IMR-90 (cell line): ENCODE data around the gene OTOG. TPM values are rescaled to one million over a fixed set of nuclear protein-coding genes. Genes with fewer than 3 reads are reported as not detected.

Experiments
- ATAC-seq: fragments of 200-7000 bp; cut with Tn5 transposase; 2 replicates; pipeline ENCODE4 v1.9.1; 2020; ENCODE audit warnings: low read depth, mild to moderate bottlenecking, moderate library complexity
- BruUV-seq: library from RNA; stranded (reverse); fragments of 400-500 nt; replicated peaks from 2 replicates; lab custom pipeline; 2021; lab: Mats Ljungman, UMichigan
- CTCF ChIA-PET: fragments of 300-600 bp; formaldehyde crosslinking; extraction: SDS; loops from one replicate; lab custom pipeline; 2021; ENCODE audit warnings: antibody characterized with exemption; lab: Yijun Ruan, JAX
- POLR2A ChIA-PET: fragments of 300-600 bp; sonication (Branson Sonifier 250); formaldehyde crosslinking; loops from one replicate; lab custom pipeline; 2022; ENCODE audit warnings: antibody characterized with exemption; ENCODE audit not compliant: unreplicated experiment; lab: Charles Lee
- DNase-seq: peaks from one replicate; pipeline ENCODE4 v3.0.0; 2013
- H2AFZ ChIP-seq: replicated peaks from 2 replicates; pipeline ENCODE3; 2013; ENCODE audit warnings: low read length, mild to moderate bottlenecking; ENCODE audit not compliant: poor library complexity
- H2AK5ac ChIP-seq: 2 replicates; pipeline ENCODE4 v1.6.1; 2013; ENCODE audit warnings: low read depth, low read length, inconsistent platforms
- H2AK9ac ChIP-seq: replicated peaks from 2 replicates; pipeline ENCODE3; 2013; ENCODE audit warnings: mild to moderate bottlenecking, low read depth, low read length, moderate library complexity; ENCODE audit not compliant: poor library complexity
- H2BK120ac ChIP-seq: 2 replicates; pipeline ENCODE4 v1.6.1; 2013; ENCODE audit warnings: low read depth, low read length, inconsistent platforms
- H2BK15ac ChIP-seq: 3 replicates; pipeline ENCODE4 v1.6.1; 2013; ENCODE audit warnings: low read depth, low read length, inconsistent platforms
- H2BK20ac ChIP-seq: 2 replicates; pipeline ENCODE4 v1.6.1; 2013; ENCODE audit warnings: low read depth, mild to moderate bottlenecking, inconsistent platforms, low read length, moderate library complexity
- H2BK5ac ChIP-seq: 2 replicates; pipeline ENCODE4 v1.6.1; 2013; ENCODE audit warnings: mild to moderate bottlenecking, low read depth, low read length, inconsistent platforms; ENCODE audit not compliant: poor library complexity, severe bottlenecking
- H3K14ac ChIP-seq: replicated peaks from 2 replicates; pipeline ENCODE4 v1.6.1; 2013; ENCODE audit warnings: low read depth, low read length, inconsistent platforms
- H3K18ac ChIP-seq: 2 replicates; pipeline ENCODE4 v1.6.1; 2013; ENCODE audit warnings: low read depth, low read length, control low read depth
- H3K23ac ChIP-seq: 2 replicates; pipeline ENCODE4 v1.6.1; 2013; ENCODE audit warnings: low read depth, low read length, inconsistent platforms
- H3K27ac ChIP-seq: 2 replicates; pipeline ENCODE4 v1.5.1; 2013; ENCODE audit warnings: mild to moderate bottlenecking, control low read depth, low read length; ENCODE audit not compliant: insufficient read depth
- H3K27me3 ChIP-seq: 2 replicates; pipeline ENCODE4 v1.6.1; 2013; ENCODE audit warnings: low read length; ENCODE audit not compliant: control insufficient read depth, insufficient read depth
- H3K36me3 ChIP-seq: 2 replicates; pipeline ENCODE4 v1.6.1; 2013; ENCODE audit warnings: low read length, mixed read lengths; ENCODE audit not compliant: control insufficient read depth, insufficient read depth
- H3K4ac ChIP-seq: 2 replicates; pipeline ENCODE4 v1.6.1; 2013; ENCODE audit warnings: low read depth, low read length, inconsistent platforms
- H3K4me1 ChIP-seq: 2 replicates; pipeline ENCODE4 v1.6.1; 2013; ENCODE audit warnings: low read length, mixed read lengths; ENCODE audit not compliant: control insufficient read depth, insufficient read depth
- H3K4me2 ChIP-seq: 2 replicates; pipeline ENCODE4 v1.6.1; 2013; ENCODE audit warnings: low read depth, mild to moderate bottlenecking, control low read depth, low read length, moderate library complexity
- H3K4me3 ChIP-seq: 2 replicates; pipeline ENCODE4 v1.5.1; 2013; ENCODE audit warnings: low read depth, mild to moderate bottlenecking, control low read depth, low read length, moderate library complexity; ENCODE audit not compliant: insufficient read depth
- H3K56ac ChIP-seq: 2 replicates; pipeline ENCODE4 v1.6.1; 2013; ENCODE audit warnings: low read length, inconsistent platforms; ENCODE audit not compliant: insufficient read depth; ENCODE audit errors: extremely low read depth
- H3K79me1 ChIP-seq, 2 experiments: 2 replicates each; pipeline ENCODE4 v1.6.1; 2013; ENCODE audit warnings: low read length in 2 of 2, inconsistent platforms in 1 of 2, low read depth in 1 of 2
- H3K9ac ChIP-seq: 2 replicates; pipeline ENCODE4 v1.6.1; 2013; ENCODE audit warnings: low read depth, low read length, control low read depth
- H3K9me1 ChIP-seq: 2 replicates; pipeline ENCODE4 v1.6.1; 2013; ENCODE audit warnings: low read length, inconsistent platforms; ENCODE audit not compliant: insufficient read depth
- H3K9me3 ChIP-seq: 2 replicates; pipeline ENCODE4 v1.6.1; 2013; ENCODE audit warnings: low read length; ENCODE audit not compliant: control insufficient read depth, insufficient read depth
- H4K20me1 ChIP-seq: 2 replicates; pipeline ENCODE4 v1.6.1; 2013; ENCODE audit warnings: low read length, inconsistent platforms; ENCODE audit not compliant: insufficient read depth
- H4K5ac ChIP-seq: 2 replicates; pipeline ENCODE4 v1.6.1; 2013; ENCODE audit warnings: mild to moderate bottlenecking, low read depth, low read length, control low read depth
- H4K8ac ChIP-seq, 2 experiments: 2 replicates each; pipeline ENCODE4 v1.6.1; 2013; ENCODE audit warnings: low read depth in 2 of 2, low read length in 2 of 2, control low read depth in 1 of 2, inconsistent platforms in 1 of 2
- H4K91ac ChIP-seq: 2 replicates; pipeline ENCODE4 v1.6.1; 2013; ENCODE audit warnings: low read depth, low read length, inconsistent platforms; ENCODE audit not compliant: insufficient read depth
- BHLHE40 ChIP-seq: fragments of 150-350 bp; IDR thresholded peaks from 2 replicates; pipeline ENCODE4 v1.6.1; 2016; ENCODE audit warnings: mild to moderate bottlenecking, low read depth, low read length
- CEBPB ChIP-seq: IDR thresholded peaks from 2 replicates; pipeline ENCODE4 v1.6.1; 2012; ENCODE audit warnings: low read depth, low read length, improper control_type of control experiment
- CHD1 ChIP-seq: IDR thresholded peaks from 2 replicates; pipeline ENCODE4 v1.6.1; 2012; ENCODE audit warnings: low read depth, low read length, improper control_type of control experiment
- CTCF ChIP-seq: conservative IDR thresholded peaks from 2 replicates; pipeline ENCODE4 v1.5.1; 2012; ENCODE audit warnings: mild to moderate bottlenecking, low read depth, low read length, improper control_type of control experiment
- ELK1 ChIP-seq: fragments of 150-350 bp; IDR thresholded peaks from 2 replicates; pipeline ENCODE4 v1.6.1; 2016; ENCODE audit warnings: low read depth, mild to moderate bottlenecking, low read length, moderate library complexity, borderline replicate concordance
- FOS ChIP-seq: fragments of 150-350 bp; IDR thresholded peaks from 2 replicates; pipeline ENCODE4 v1.6.1; 2016; ENCODE audit warnings: low read depth, low read length
- MAFK ChIP-seq: IDR thresholded peaks from 2 replicates; pipeline ENCODE4 v1.6.1; 2012; ENCODE audit warnings: low read depth, low read length, improper control_type of control experiment
- MXI1 ChIP-seq: IDR thresholded peaks from 2 replicates; pipeline ENCODE4 v1.6.1; 2012; ENCODE audit warnings: low read depth, mild to moderate bottlenecking, low read length, moderate library complexity, borderline replicate concordance
- POLR2A ChIP-seq: IDR thresholded peaks from 2 replicates; pipeline ENCODE4 v1.6.1; 2012; ENCODE audit warnings: mild to moderate bottlenecking, low read depth, low read length
- RAD21 ChIP-seq: IDR thresholded peaks from 2 replicates; pipeline ENCODE4 v1.6.1; 2012; ENCODE audit warnings: low read length, improper control_type of control experiment
- RCOR1 ChIP-seq: IDR thresholded peaks from 2 replicates; pipeline ENCODE4 v1.6.1; 2012; ENCODE audit warnings: mild to moderate bottlenecking, low read length, improper control_type of control experiment; ENCODE audit not compliant: insufficient replicate concordance
- RFX5 ChIP-seq: IDR thresholded peaks from 2 replicates; pipeline ENCODE4 v1.8.0; 2012; ENCODE audit warnings: low read depth, mild to moderate bottlenecking, low read length, moderate library complexity
- SMC3 ChIP-seq: fragments of 150-350 bp; IDR thresholded peaks from 2 replicates; pipeline ENCODE4 v1.6.1; 2016; ENCODE audit warnings: low read depth, mild to moderate bottlenecking, antibody characterized with exemption, low read length, moderate library complexity
- USF2 ChIP-seq: fragments of 150-350 bp; IDR thresholded peaks from 2 replicates; pipeline ENCODE4 v1.6.1; 2017; ENCODE audit warnings: mild to moderate bottlenecking, antibody characterized with exemption, low read length, low read depth
- WGBS, 2 experiments: methylation state at CpG; one replicate each; pipeline versions ENCODE4 v1.1.5 to v1.1.7; 2013; ENCODE audit warnings: missing lambda C conversion rate in 2 of 2; ENCODE audit not compliant: insufficient read length in 1 of 2; ENCODE audit errors: extremely low coverage in 2 of 2; 5-methylcytosine and 5-hydroxymethylcytosine counted together
- dilution Hi-C: fragments of 300-500 bp; cut with HindIII; formaldehyde crosslinking; loops from one replicate; pipeline ENCODE4 v1.14.3; 2018; ENCODE audit warnings: low sequenced_read_pairs; ENCODE audit not compliant: unreplicated experiment
- in situ Hi-C: fragments of 300-500 bp; cut with MboI; formaldehyde crosslinking; loops from 3 replicates; pipeline ENCODE4 v1.14.3; 2019; ENCODE audit warnings: low sequenced_read_pairs, inconsistent platforms, mixed read lengths
- intact Hi-C: fragments of 100-400 bp; cut with micrococcal nuclease; formaldehyde crosslinking; loops from 2 replicates; pipeline ENCODE4 v1.10.0; 2022
- polyA plus RNA-seq, 3 experiments: library from polyadenylated mRNA; depleted of rRNA; stranded (reverse); fragments of >200 nt; gene quantifications; 2 replicates each; pipeline ENCODE4 v1.2.3, GENCODE V29; 2012; ENCODE audit warnings: low replicate concordance in 1 of 3
- total RNA-seq: library from RNA; depleted of rRNA; stranded (reverse); fragments of >200 nt; gene quantifications from 2 replicates; pipeline ENCODE4 v1.2.3, GENCODE V29; 2012

OTOG gene
- total and polyA plus RNA-seq, 2 of the 4 experiments (the other 2 are of a cell fraction) = not detected

GRCh38 chr11:17524221-17524620 lies 22.8 kb upstream of the OTOG start:
- CTCF ChIA-PET = no interaction called here
- H3K14ac ChIP-seq = no peak overlapping the region
- no peak overlapping the region for H3K4me3 ChIP-seq
- H3K23ac ChIP-seq = no peak overlapping the region
- H3K9me1 ChIP-seq = no peaks in the 10 kb centered on the region
- WGBS, 2 experiments = no CpG with 5 or more reads among the region's 9 CpGs
- H2AK5ac ChIP-seq = no peak overlapping the region
- no peak overlapping the region for H3K27ac ChIP-seq
- no peak for DNase-seq
- no peak overlapping the region for H2BK5ac ChIP-seq
- peaks cover 14% of the 10 kb centered on the region for H3K27me3 ChIP-seq
- H2AK9ac ChIP-seq = no peak overlapping the region
- no peak overlapping the region for H2BK120ac ChIP-seq
- ATAC-seq = no peak
- in situ Hi-C loops (loop anchor here (25.0 kb wide), 1 partner anchor 587 kb away; no protein-coding TSS in a partner anchor), dilution Hi-C loops (no loop called here), intact Hi-C loops (no loop called here)
- H3K9ac ChIP-seq = no peak overlapping the region
- H3K4me1 ChIP-seq = no peaks in the 10 kb centered on the region
- BruUV-seq = no TSS peak
- H2AFZ ChIP-seq = no peak overlapping the region
- H3K4ac ChIP-seq = no peak overlapping the region
- POLR2A ChIA-PET = no interaction called here
- no peaks in the 10 kb centered on the region for H4K20me1 ChIP-seq
- H3K9me3 ChIP-seq = no peaks in the 10 kb centered on the region
- TF ChIP-seq CEBPB (no peak), CTCF (no peak), BHLHE40 (no peak), POLR2A (no peak), MXI1 (no peak), USF2 (no peak), SMC3 (no peak), FOS (no peak), CHD1 (no peak), ELK1 (no peak), MAFK (no peak), RAD21 (no peak), RFX5 (no peak), RCOR1 (no peak)
- H4K5ac ChIP-seq = no peak overlapping the region
- no peak overlapping the region for H3K4me2 ChIP-seq
- no peak overlapping the region for H4K8ac ChIP-seq
- no peaks in the 10 kb centered on the region for H3K79me1 ChIP-seq
- H4K91ac ChIP-seq = no peak overlapping the region
- no peak overlapping the region for H3K18ac ChIP-seq
- no peaks in the 10 kb centered on the region for H3K36me3 ChIP-seq
- no peak overlapping the region for H2BK20ac ChIP-seq
- no peak overlapping the region for H2BK15ac ChIP-seq
- no peak overlapping the region for H3K56ac ChIP-seq
